GM12873 (cell line): ENCODE results near the gene FOXC1.

Experiments used
- CTCF ChIP-seq: IDR thresholded peaks from 2 replicates; pipeline ENCODE4 v1.5.1; 2012; ENCODE audit warnings: low read depth, mild to moderate bottlenecking, moderate library complexity, low read length, control low read depth; ENCODE audit not compliant: insufficient read depth; ENCODE audit errors: missing control alignments

The FOXC1 gene

DNA sequence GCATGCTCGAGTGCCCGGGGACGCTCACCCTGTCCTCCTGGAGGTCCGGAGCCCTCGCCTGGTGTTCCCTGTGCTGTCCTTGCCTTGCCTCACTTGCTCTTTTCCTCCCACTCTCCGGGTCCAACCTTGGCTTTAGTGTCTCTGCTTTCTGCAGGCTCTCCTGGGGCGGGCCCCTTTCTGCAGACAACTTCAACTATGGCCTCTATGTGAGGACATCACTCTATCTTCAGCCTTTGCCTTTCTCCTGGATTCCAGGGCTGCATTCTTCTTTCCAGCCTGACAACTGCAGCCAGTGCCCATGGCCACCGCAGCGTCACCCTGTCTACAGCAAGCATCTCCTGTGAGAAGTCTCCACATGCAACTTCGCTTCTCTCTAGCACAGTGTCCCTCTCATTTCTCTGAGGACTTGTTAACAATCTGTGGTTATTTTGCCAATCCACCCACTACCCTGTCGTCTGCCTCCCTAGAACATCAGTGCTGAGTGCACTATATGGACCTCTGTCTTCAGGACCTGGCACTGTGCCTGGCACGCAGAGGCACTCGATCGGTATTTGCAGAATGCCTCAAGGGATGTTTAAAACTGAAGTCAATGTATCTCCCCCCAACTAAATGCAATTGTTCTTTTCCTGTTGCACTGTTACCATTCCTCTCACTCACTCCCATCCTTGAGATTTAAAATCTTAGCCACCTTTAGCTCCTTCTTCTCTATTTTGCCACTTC, 35.9 kb downstream of the FOXC1 start:
- no peak for TF ChIP-seq CTCF

GRCh38 chr6:1651362-1651761, 41.6 kb downstream of the FOXC1 start:
- no peak for TF ChIP-seq CTCF

GRCh38 chr6:1652842-1653241, 43.1 kb downstream of the FOXC1 start:
- no peak for TF ChIP-seq CTCF

GRCh38 chr6:1654054-1654453, 44.3 kb downstream of the FOXC1 start:
- TF ChIP-seq CTCF: no peak

DNA sequence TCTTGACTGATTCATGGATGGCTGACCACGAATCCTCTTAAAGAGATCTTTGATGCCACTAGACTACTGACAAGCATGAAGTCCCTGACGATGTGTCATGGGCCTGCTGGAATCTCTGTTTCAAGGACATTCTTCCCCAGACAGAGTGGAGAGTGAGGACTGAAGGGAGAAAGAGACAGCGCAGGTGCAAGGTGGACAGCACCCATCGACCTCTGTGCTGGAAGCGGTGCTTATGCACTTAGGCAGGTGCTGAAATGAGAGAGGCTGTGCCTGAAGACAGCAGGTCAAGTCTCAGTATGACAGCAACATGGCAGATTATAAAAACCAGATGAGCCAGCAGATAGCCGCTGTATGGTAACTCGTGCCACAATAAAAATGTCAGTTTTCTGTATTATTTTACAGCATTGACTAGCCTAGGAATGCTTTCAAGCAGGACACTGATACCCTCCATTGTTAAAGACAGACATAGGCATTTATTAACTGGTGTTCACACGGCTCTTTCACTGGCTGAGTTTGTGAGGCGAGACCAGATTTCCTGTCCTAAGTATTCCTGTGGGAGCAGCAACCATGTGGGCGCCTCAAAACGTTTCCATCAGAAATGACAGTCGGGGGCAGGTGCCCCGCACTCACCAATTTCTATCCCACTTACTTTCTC, 47.5 kb downstream of the FOXC1 start:
- TF ChIP-seq CTCF: no peak

GRCh38 chr6:1657771-1658165, 48.1 kb downstream of the FOXC1 start:
- no peak for TF ChIP-seq CTCF

- TF ChIP-seq CTCF: no peak
These were observed 48.7 kb downstream of the FOXC1 start for GRCh38 chr6:1658212-1659005.
